ENCODE data around the gene APELA.

DNA sequence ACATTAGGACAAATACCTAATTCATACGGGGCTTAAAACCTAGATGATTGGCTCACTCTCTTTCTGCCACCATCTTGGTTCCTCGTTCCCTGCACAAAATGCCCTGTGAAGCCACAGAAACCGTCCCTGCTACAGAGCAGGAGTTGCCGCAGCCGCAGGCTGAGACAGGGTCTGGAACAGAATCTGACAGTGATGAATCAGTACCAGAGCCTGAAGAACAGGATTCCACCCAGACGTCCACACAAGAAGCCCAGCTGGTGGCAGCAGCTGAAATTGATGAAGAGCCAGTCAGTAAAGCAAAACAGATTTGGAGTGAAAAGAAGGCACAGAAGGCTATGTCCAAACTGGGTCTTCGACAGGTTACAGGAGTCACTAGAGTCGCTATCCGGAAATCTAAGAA is 66.2 kb downstream of the APELA start:
- no peak for TF ChIP-seq POLR2AphosphoS5 (IDR thresholded peaks at IDR 0.05)
- no peak for TF ChIP-seq POLR2A (IDR thresholded peaks at IDR 0.05)
- TF ChIP-seq, protein P1, sequence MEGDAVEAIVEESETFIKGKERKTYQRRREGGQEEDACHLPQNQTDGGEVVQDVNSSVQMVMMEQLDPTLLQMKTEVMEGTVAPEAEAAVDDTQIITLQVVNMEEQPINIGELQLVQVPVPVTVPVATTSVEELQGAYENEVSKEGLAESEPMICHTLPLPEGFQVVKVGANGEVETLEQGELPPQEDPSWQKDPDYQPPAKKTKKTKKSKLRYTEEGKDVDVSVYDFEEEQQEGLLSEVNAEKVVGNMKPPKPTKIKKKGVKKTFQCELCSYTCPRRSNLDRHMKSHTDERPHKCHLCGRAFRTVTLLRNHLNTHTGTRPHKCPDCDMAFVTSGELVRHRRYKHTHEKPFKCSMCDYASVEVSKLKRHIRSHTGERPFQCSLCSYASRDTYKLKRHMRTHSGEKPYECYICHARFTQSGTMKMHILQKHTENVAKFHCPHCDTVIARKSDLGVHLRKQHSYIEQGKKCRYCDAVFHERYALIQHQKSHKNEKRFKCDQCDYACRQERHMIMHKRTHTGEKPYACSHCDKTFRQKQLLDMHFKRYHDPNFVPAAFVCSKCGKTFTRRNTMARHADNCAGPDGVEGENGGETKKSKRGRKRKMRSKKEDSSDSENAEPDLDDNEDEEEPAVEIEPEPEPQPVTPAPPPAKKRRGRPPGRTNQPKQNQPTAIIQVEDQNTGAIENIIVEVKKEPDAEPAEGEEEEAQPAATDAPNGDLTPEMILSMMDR (IDR thresholded peaks at IDR 0.05): no peak
- no peak for TF ChIP-seq EP300 (IDR thresholded peaks at IDR 0.05)

Data from suprapubic skin (tissue), 4 donors.